Spleen (tissue), 11 donors: ENCODE data around the gene UBR1. TPM values are rescaled to one million over a fixed set of nuclear protein-coding genes. Genes with fewer than 3 reads are reported as not detected.

ENCODE experiments used
- DNase-seq: peaks from one replicate; pipeline ENCODE4 v3.0.0-alpha.2; 2020
- H3K27ac ChIP-seq, 8 donors: fragments of 200-600 bp; sonication (generic) in 7 of 8; 1 replicate in 4 of 8; 2 replicates in 4 of 8; pipeline versions ENCODE4 v1.5.0 to v1.8.0; 2016 to 2021; ENCODE audit warnings: inconsistent platforms in 4 of 8, mild to moderate bottlenecking in 4 of 8, moderate library complexity in 1 of 8
- H3K27me3 ChIP-seq, 7 donors: fragments of 200-600 bp; sonication (generic) in 6 of 7; replicated peaks in 1 of 7; 1 replicate in 4 of 7; 2 replicates in 3 of 7; pipeline versions ENCODE4 v1.5.0 to v1.8.0; 2016 to 2021; ENCODE audit warnings: inconsistent platforms in 3 of 7, mild to moderate bottlenecking in 1 of 7
- H3K36me3 ChIP-seq, 6 donors: fragments of 200-600 bp; sonication (generic) in 5 of 6; 1 replicate in 4 of 6; 2 replicates in 2 of 6; pipeline versions ENCODE4 v1.5.0 to v1.8.0; 2016 to 2021; ENCODE audit warnings: inconsistent platforms in 2 of 6
- H3K4me1 ChIP-seq, 6 donors: fragments of 200-600 bp; sonication (generic) in 5 of 6; 1 replicate in 3 of 6; 2 replicates in 3 of 6; pipeline versions ENCODE4 v1.5.0 to v1.8.0; 2016 to 2021; ENCODE audit warnings: inconsistent platforms in 3 of 6
- H3K4me3 ChIP-seq, 8 donors: fragments of 200-600 bp; sonication (generic) in 7 of 8; 1 replicate in 4 of 8; 2 replicates in 4 of 8; pipeline versions ENCODE4 v1.5.0 to v1.8.0; 2016 to 2021; ENCODE audit warnings: inconsistent platforms in 4 of 8, mild to moderate bottlenecking in 4 of 8, moderate library complexity in 2 of 8
- H3K9me3 ChIP-seq, 8 donors: fragments of 200-600 bp; sonication (generic) in 7 of 8; 1 replicate in 4 of 8; 2 replicates in 4 of 8; pipeline versions ENCODE4 v1.5.0 to v1.8.0; 2016 to 2021; ENCODE audit warnings: inconsistent platforms in 4 of 8
- POLR2A ChIP-seq, 3 donors: fragments of 450-650 bp; IDR thresholded peaks; one replicate each; pipeline ENCODE4 v1.5.1; 2017; ENCODE audit warnings: antibody characterized with exemption in 3 of 3, mild to moderate bottlenecking in 1 of 3
- POLR2AphosphoS5 ChIP-seq, 3 donors: sonication (generic); formaldehyde crosslinking; IDR thresholded peaks; one replicate each; pipeline ENCODE4 v1.5.1; 2017; ENCODE audit warnings: antibody characterized with exemption in 3 of 3
- WGBS, 5 donors: extraction: QIAGEN DNeasy Blood & Tissue Kit in 3 of 5; methylation state at CpG; one replicate each; pipeline versions ENCODE4 v1.1.5 to v1.1.7; 2013 to 2018; 5-methylcytosine and 5-hydroxymethylcytosine counted together
- intact Hi-C: fragments of 100-400 bp; cut with DNase I; formaldehyde crosslinking; loops from one replicate; pipeline ENCODE4 v1.15.0; 2023; ENCODE audit warnings: low total_unique reads
- polyA plus RNA-seq, 3 donors: library from polyadenylated mRNA; stranded (reverse); fragments of 200-250 nt; gene quantifications; one replicate each; pipeline ENCODE4 v1.2.1, GENCODE V29; 2013
- total RNA-seq, 7 donors: library from RNA; depleted of rRNA in 3 of 7; stranded (reverse); fragments of >200 nt in 3 of 7; fragmentation: NEBNext Ultra II Directional in 4 of 7; extraction: Animal tissue kit (Norgen Biotek cat#: 25700) in 4 of 7; gene quantifications; one replicate each; pipeline versions ENCODE4 v1.1.0 to v1.2.1, GENCODE V29; 2016 to 2021
- TF ChIP-seq, protein P1 (sequence below), 11 experiments: fragments of 200-600 bp in 7 of 11; fragments of 450-650 bp in 4 of 11; sonication (generic) in 4 of 11; IDR thresholded peaks in 8 of 11; conservative IDR thresholded peaks in 3 of 11; 1 replicate in 7 of 11; 2 replicates in 4 of 11; pipeline versions ENCODE4 v1.4.0 to v1.8.0; 2016 to 2021; ENCODE audit warnings: antibody characterized with exemption in 11 of 11, inconsistent platforms in 4 of 11, mild to moderate bottlenecking in 1 of 11
- donor health status: healthy with polysubstance abuse.
- donor health status: DM: no; HTN: no; CAD: no; lungs with moderate emphysema.
- donor health status: DM: no; HTN: no; CAD: no.
- donor health status: Bipolar disorder and iron deficiency.
- donor health status: healthy.
- donor health status: DM: no; HTN: no; CAD: no.
- donor health status: DM: yes; HTN: yes; CAD: no.

The UBR1 gene
- total and polyA plus RNA-seq, 10 donors = 4.3 to 69.2 (median 38.8) TPM

DNA sequence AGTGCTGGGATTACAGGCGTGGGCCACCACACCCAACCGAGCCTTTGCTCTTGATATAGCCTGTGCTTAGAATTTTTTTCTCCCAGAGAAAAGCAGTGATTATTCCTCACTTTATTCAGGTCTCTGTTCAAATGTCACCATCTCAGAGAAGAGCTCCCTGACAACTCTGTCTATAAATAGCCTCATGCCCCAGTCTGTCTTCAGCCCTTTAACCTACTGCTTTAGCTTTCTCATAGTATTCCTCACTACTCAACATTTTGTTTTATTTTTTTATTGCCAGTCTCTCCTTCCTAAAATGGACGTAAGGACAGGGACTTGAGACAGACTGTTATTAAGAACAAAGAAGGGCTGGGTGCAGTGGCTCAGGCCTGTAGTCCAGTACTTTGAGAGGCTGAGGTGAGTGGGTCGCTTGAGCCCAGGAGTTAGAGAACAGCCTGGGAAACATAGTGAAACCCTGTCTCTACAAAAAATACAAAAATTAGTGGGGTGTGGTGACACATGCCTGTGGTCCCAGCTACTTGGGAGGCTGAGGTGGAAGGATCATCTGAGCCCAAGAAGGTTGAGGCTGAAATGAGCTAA lies 106.5 kb downstream of the UBR1 start:
- WGBS, 5 donors = 92 to 98% (median 97%) methylated on average over 4 of the region's 4 CpGs
- Histone ChIP-seq H3K36me3 (peaks cover 0 to 97% (median 41%) of the 10 kb centered on the region in 6 donors), H3K27ac (no peak overlapping the region), H3K27me3 (no peaks in the 10 kb centered on the region), H3K4me3 (no peak overlapping the region), H3K9me3 (no peaks in the 10 kb centered on the region), H3K4me1 (no peaks in the 10 kb centered on the region)
- intact Hi-C loops = no loop called here
- TF ChIP-seq POLR2A (IDR thresholded peaks at IDR 0.05) (no peak), POLR2AphosphoS5 (IDR thresholded peaks at IDR 0.05) (no peak)
- TF ChIP-seq, protein P1, sequence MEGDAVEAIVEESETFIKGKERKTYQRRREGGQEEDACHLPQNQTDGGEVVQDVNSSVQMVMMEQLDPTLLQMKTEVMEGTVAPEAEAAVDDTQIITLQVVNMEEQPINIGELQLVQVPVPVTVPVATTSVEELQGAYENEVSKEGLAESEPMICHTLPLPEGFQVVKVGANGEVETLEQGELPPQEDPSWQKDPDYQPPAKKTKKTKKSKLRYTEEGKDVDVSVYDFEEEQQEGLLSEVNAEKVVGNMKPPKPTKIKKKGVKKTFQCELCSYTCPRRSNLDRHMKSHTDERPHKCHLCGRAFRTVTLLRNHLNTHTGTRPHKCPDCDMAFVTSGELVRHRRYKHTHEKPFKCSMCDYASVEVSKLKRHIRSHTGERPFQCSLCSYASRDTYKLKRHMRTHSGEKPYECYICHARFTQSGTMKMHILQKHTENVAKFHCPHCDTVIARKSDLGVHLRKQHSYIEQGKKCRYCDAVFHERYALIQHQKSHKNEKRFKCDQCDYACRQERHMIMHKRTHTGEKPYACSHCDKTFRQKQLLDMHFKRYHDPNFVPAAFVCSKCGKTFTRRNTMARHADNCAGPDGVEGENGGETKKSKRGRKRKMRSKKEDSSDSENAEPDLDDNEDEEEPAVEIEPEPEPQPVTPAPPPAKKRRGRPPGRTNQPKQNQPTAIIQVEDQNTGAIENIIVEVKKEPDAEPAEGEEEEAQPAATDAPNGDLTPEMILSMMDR (IDR thresholded peaks at IDR 0.05 in 8 of 11, conservative IDR thresholded peaks at IDR 0.05 in 3 of 11) = no peak
- no peak for DNase-seq

DNA sequence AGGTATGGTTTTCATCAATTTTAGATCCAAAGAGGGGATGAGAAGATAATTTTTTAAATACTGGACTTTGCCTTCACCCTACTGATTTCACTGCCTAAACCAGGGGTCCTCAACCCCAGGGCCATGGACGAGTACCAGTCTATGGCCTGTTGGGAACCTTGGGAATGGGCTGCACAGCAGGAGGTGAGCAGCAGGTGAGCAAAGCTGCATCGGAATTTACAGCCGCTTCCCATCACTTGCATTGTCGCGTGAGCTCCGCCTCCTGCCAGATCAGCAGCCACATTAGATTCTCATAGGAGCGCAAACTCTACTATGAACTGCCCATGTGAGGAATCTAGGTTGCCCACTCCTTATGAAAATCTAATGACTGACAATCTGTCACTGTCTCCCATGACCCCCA lies 109.0 kb downstream of the UBR1 start:
- WGBS, 5 donors = 95 to 98% (median 97%) methylated on average over 7 of the region's 7 CpGs
- H3K27ac ChIP-seq = no peak overlapping the region
- no peak for DNase-seq
- H3K4me3 ChIP-seq = no peak overlapping the region
- H3K27me3 ChIP-seq = no peaks in the 10 kb centered on the region
- TF ChIP-seq, protein P1 (IDR thresholded peaks at IDR 0.05 in 8 of 11, conservative IDR thresholded peaks at IDR 0.05 in 3 of 11) = no peak
- TF ChIP-seq POLR2AphosphoS5 (IDR thresholded peaks at IDR 0.05) = no peak
- TF ChIP-seq POLR2A (IDR thresholded peaks at IDR 0.05) = no peak
- H3K9me3 ChIP-seq = no peaks in the 10 kb centered on the region
- no peaks in the 10 kb centered on the region for H3K4me1 ChIP-seq
- intact Hi-C loops = no loop called here
- peaks cover 0 to 93% (median 30%) of the 10 kb centered on the region in 6 donors for H3K36me3 ChIP-seq

DNA sequence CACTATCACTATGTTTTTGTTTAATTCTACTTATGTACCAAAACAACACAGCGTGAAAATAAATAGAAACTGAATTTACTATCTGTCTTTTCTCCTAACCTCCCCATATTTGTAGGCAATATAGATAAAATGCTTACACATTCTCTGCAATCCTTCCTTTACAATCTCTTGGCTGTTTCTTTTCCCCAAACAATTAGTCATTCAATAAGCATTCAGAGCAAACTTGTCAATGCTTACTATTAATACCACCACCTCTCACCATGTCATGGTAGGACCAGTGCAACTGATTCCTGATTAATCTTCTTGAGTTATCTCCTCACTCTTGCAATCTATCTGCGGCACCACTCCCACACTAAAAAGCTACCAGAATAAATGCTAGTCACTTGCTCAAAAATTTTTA lies 111.3 kb downstream of the UBR1 start:
- no peak for DNase-seq
- TF ChIP-seq POLR2A (IDR thresholded peaks at IDR 0.05) = no peak
- TF ChIP-seq, protein P1 (IDR thresholded peaks at IDR 0.05 in 8 of 11, conservative IDR thresholded peaks at IDR 0.05 in 3 of 11) = no peak
- intact Hi-C loops = no loop called here
- Histone ChIP-seq H3K27me3 (no peaks in the 10 kb centered on the region), H3K36me3 (peaks cover 0 to 98% (median 34%) of the 10 kb centered on the region in 6 donors), H3K4me3 (no peak overlapping the region), H3K9me3 (no peaks in the 10 kb centered on the region), H3K4me1 (no peaks in the 10 kb centered on the region), H3K27ac (no peak overlapping the region)
- 96 to 100% (median 97%) methylated on average over 2 of the region's 2 CpGs for WGBS, 5 donors

DNA sequence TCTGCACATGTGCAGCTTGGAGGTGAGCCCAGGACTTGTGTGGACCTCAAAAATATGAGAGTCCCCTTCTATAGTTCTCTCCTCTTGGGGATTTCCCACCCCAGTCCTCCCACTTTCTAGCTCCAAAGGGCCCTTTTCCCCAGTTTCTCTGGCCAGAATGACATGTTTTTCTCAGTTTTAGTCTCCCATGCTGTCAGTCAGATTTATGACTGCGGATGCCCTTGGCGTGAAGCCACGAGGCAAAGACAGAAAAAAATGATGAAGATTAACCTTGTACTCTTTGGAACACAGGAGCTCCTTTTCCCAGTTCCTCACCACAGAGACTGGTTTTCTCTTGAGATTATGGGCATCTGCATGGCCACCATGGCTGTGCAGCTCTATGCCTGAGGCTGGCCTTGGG lies 113.2 kb downstream of the UBR1 start:
- intact Hi-C loops = no loop called here
- no peak for TF ChIP-seq POLR2A (IDR thresholded peaks at IDR 0.05)
- TF ChIP-seq POLR2AphosphoS5 (IDR thresholded peaks at IDR 0.05) = no peak
- TF ChIP-seq, protein P1 (IDR thresholded peaks at IDR 0.05 in 8 of 11, conservative IDR thresholded peaks at IDR 0.05 in 3 of 11) = no peak
- WGBS, 5 donors = 66 to 74% (median 67%) methylated on average over 3 of the region's 3 CpGs
- no peak overlapping the region for H3K27ac ChIP-seq
- peaks cover 0 to 99% (median 45%) of the 10 kb centered on the region in 6 donors for H3K36me3 ChIP-seq
- no peak for DNase-seq
- H3K9me3 ChIP-seq = no peaks in the 10 kb centered on the region
- no peaks in the 10 kb centered on the region for H3K4me1 ChIP-seq
- no peak overlapping the region for H3K4me3 ChIP-seq
- no peaks in the 10 kb centered on the region for H3K27me3 ChIP-seq
